Astrocyte (in vitro differentiated cells and primary cell): ENCODE results near the gene MICALL1. TPM values are rescaled to one million over a fixed set of nuclear protein-coding genes. Genes with fewer than 3 reads are reported as not detected.

Experiments
- DNase-seq: peaks from one replicate; pipeline ENCODE4 v3.0.0-alpha.2; 2010; ENCODE audit warnings: low read depth
- FAIRE-seq: peaks from 2 replicates; lab custom pipeline; 2011; peaks lifted over from hg19 to GRCh38; lab: Jason Lieb, UNC
- H2AFZ ChIP-seq: 2 replicates; pipeline ENCODE4 v1.6.0; 2012; ENCODE audit warnings: low read depth, low read length, inconsistent platforms
- H3K27ac ChIP-seq: 2 replicates; pipeline ENCODE4 v1.5.1; 2011; ENCODE audit warnings: low read depth, low read length, inconsistent platforms
- H3K27me3 ChIP-seq: 2 replicates; pipeline ENCODE4 v1.6.0; 2011; ENCODE audit warnings: low read length, inconsistent platforms; ENCODE audit not compliant: insufficient read depth
- H3K36me3 ChIP-seq: 2 replicates; pipeline ENCODE4 v1.5.1; 2011; ENCODE audit warnings: low read length, inconsistent platforms; ENCODE audit not compliant: insufficient read depth
- H3K4me1 ChIP-seq: 2 replicates; pipeline ENCODE4 v1.5.1; 2011; ENCODE audit warnings: low read length, inconsistent platforms; ENCODE audit not compliant: insufficient read depth
- H3K4me2 ChIP-seq: 2 replicates; pipeline ENCODE4 v1.6.0; 2012; ENCODE audit warnings: low read length, inconsistent platforms
- H3K4me3 ChIP-seq: 2 replicates; pipeline ENCODE4 v1.5.1; 2011; ENCODE audit warnings: low read depth, mild to moderate bottlenecking, low read length, inconsistent platforms; ENCODE audit not compliant: insufficient read depth
- H3K79me2 ChIP-seq: 2 replicates; pipeline ENCODE4 v1.6.0; 2012; ENCODE audit warnings: mild to moderate bottlenecking, low read length, inconsistent platforms; ENCODE audit not compliant: insufficient read depth
- H3K9ac ChIP-seq: 2 replicates; pipeline ENCODE4 v1.6.0; 2012; ENCODE audit warnings: mild to moderate bottlenecking, low read length, inconsistent platforms
- H3K9me3 ChIP-seq: 2 replicates; pipeline ENCODE4 v1.5.1; 2012; ENCODE audit warnings: low read depth, mild to moderate bottlenecking, low read length, inconsistent platforms; ENCODE audit not compliant: insufficient read depth
- H4K20me1 ChIP-seq: 2 replicates; pipeline ENCODE4 v1.6.0; 2012; ENCODE audit warnings: low read length, inconsistent platforms; ENCODE audit not compliant: insufficient read depth
- H3K27ac Mint-ChIP-seq: one replicate; pipeline ENCODE4 v1.8.0; 2021; ENCODE audit warnings: mild to moderate bottlenecking, mixed read lengths; ENCODE audit not compliant: unreplicated experiment
- H3K27me3 Mint-ChIP-seq: one replicate; pipeline ENCODE4 v1.8.0; 2021; ENCODE audit warnings: low read depth, mixed read lengths; ENCODE audit not compliant: unreplicated experiment
- H3K36me3 Mint-ChIP-seq: one replicate; pipeline ENCODE4 v1.8.0; 2021; ENCODE audit warnings: low read depth, mixed read lengths; ENCODE audit not compliant: unreplicated experiment
- H3K4me1 Mint-ChIP-seq: one replicate; pipeline ENCODE4 v1.8.0; 2021; ENCODE audit warnings: low read depth, mixed read lengths; ENCODE audit not compliant: unreplicated experiment
- H3K4me3 Mint-ChIP-seq: one replicate; pipeline ENCODE4 v1.8.0; 2021; ENCODE audit warnings: mild to moderate bottlenecking, moderate library complexity, mixed read lengths; ENCODE audit not compliant: unreplicated experiment
- H3K9me3 Mint-ChIP-seq: one replicate; pipeline ENCODE4 v1.8.0; 2021; ENCODE audit warnings: mild to moderate bottlenecking, mixed read lengths; ENCODE audit not compliant: unreplicated experiment
- EZH2 ChIP-seq: IDR thresholded peaks from 2 replicates; pipeline ENCODE4 v1.6.1; 2012; ENCODE audit warnings: mild to moderate bottlenecking, low read length, inconsistent platforms; ENCODE audit not compliant: insufficient read depth
- total RNA-seq: library from RNA; stranded (reverse); gene quantifications from 2 replicates; pipeline ENCODE4 v1.2.1, GENCODE V29; 2021
- TF ChIP-seq, protein P1 (sequence below): IDR thresholded peaks from 2 replicates; pipeline ENCODE4 v1.5.1; 2011; ENCODE audit warnings: low read depth, mild to moderate bottlenecking, inconsistent platforms, low read length, moderate library complexity; ENCODE audit not compliant: insufficient read depth

The MICALL1 gene
- total RNA-seq, 1 donor from 2014 or later = 131 TPM

DNA sequence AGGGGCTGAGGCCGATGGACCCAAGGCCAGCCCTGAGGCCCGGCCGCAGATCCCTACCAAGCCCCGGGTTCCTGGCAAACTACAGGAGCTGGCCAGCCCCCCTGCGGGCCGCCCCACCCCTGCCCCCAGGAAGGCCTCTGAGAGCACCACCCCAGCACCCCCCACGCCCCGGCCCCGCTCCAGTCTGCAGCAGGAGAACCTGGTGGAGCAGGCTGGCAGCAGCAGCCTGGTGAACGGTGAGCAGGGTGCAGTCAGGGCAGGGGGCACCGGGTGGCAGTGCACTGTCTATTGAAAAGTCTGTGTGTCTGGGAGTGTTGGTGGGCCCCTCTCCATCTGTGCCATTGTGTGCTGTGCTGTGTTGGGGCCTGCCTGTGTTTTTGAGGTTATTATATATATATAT lies 16.1 kb downstream of the MICALL1 start:
- H3K36me3 ChIP-seq = peaks cover 27% of the 10 kb centered on the region
- H3K4me2 ChIP-seq = no peak overlapping the region
- H3K4me3 Mint-ChIP-seq = no peak overlapping the region
- H3K4me1 Mint-ChIP-seq = peaks cover 8% of the 10 kb centered on the region
- H3K27me3 ChIP-seq = no peaks in the 10 kb centered on the region
- no peak overlapping the region for H3K4me3 ChIP-seq
- H3K27ac Mint-ChIP-seq = no peak overlapping the region
- TF ChIP-seq, protein P1, sequence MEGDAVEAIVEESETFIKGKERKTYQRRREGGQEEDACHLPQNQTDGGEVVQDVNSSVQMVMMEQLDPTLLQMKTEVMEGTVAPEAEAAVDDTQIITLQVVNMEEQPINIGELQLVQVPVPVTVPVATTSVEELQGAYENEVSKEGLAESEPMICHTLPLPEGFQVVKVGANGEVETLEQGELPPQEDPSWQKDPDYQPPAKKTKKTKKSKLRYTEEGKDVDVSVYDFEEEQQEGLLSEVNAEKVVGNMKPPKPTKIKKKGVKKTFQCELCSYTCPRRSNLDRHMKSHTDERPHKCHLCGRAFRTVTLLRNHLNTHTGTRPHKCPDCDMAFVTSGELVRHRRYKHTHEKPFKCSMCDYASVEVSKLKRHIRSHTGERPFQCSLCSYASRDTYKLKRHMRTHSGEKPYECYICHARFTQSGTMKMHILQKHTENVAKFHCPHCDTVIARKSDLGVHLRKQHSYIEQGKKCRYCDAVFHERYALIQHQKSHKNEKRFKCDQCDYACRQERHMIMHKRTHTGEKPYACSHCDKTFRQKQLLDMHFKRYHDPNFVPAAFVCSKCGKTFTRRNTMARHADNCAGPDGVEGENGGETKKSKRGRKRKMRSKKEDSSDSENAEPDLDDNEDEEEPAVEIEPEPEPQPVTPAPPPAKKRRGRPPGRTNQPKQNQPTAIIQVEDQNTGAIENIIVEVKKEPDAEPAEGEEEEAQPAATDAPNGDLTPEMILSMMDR = no peak
- no peak for TF ChIP-seq EZH2
- FAIRE-seq (no peak), DNase-seq (no peak)
- H3K36me3 Mint-ChIP-seq = peaks cover 11% of the 10 kb centered on the region
- H2AFZ ChIP-seq = no peak overlapping the region
- H3K9me3 ChIP-seq = no peaks in the 10 kb centered on the region
- no peak overlapping the region for H3K9ac ChIP-seq
- no peaks in the 10 kb centered on the region for H3K4me1 ChIP-seq
- no peaks in the 10 kb centered on the region for H3K27me3 Mint-ChIP-seq
- H3K9me3 Mint-ChIP-seq = no peaks in the 10 kb centered on the region
- H3K27ac ChIP-seq = no peak overlapping the region
- H4K20me1 ChIP-seq = peaks cover 44% of the 10 kb centered on the region
- peaks cover 4% of the 10 kb centered on the region for H3K79me2 ChIP-seq

DNA sequence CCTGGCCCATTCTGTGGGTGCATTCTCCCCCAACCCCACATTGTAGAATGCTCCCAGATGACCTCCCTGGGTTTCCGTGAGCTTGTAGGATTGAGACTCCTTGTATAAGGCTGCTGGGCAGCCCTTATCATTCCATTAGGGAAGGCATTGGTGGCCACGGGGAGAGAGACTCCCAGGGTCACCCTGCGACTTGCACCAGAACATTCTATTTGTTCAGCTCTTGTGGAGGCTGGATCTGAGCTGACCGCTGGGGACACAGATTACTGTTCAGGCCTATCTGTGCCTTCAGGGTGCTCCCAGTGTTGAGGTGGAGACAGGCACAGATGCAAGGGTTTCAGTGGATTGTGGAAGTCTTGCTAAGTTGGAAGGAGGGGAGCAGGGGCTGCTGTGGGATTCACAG lies 17.8 kb downstream of the MICALL1 start:
- H3K36me3 ChIP-seq = peaks cover 20% of the 10 kb centered on the region
- Mint-ChIP-seq H3K27me3 (no peaks in the 10 kb centered on the region), H3K27ac (no peak overlapping the region), H3K9me3 (no peaks in the 10 kb centered on the region), H3K36me3 (peaks cover 10% of the 10 kb centered on the region), H3K4me1 (peaks cover 8% of the 10 kb centered on the region), H3K4me3 (no peak overlapping the region)
- H3K4me2 ChIP-seq = no peak overlapping the region
- DNase-seq = no peak
- peaks cover 34% of the 10 kb centered on the region for H4K20me1 ChIP-seq
- no peak overlapping the region for H3K27ac ChIP-seq
- no peaks in the 10 kb centered on the region for H3K4me1 ChIP-seq
- no peaks in the 10 kb centered on the region for H3K79me2 ChIP-seq
- no peak for FAIRE-seq
- no peak overlapping the region for H3K4me3 ChIP-seq
- no peak overlapping the region for H3K9ac ChIP-seq
- no peaks in the 10 kb centered on the region for H3K27me3 ChIP-seq
- TF ChIP-seq, protein P1 = no peak
- no peak for TF ChIP-seq EZH2
- H3K9me3 ChIP-seq = no peaks in the 10 kb centered on the region
- no peak overlapping the region for H2AFZ ChIP-seq

DNA sequence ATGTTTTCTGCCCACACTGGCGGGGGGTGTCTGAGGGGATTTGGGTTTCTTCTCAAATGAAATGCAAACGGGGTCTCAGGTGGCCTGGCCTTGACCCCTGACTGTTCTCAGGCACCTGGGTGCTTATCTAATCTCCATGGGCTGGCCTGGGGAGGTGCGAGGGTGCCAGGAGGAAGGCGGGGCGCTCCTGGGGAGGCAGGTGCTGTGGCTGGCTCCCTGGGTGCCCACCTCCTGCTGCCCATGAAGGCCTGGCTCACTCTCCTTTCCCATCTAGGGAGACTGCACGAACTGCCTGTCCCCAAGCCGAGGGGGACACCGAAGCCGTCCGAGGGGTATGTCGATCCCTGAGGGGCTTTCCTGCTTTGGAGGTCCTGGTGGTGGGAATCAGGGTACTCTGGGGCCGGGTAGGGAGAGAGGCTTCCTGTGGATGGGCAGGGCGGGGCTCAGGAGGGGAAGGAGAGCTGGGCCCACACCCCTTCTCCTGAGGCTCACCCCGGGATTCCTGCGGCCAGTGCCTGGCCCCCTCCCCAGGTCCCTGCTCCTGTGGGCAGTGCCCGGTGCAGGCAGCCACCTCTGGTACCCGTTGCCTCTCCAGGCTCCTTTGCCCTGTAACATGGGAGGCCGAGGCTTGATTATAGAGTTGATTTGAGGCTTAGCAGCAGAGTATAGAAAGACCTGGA lies 18.4 kb downstream of the MICALL1 start:
- H3K4me1 ChIP-seq = no peaks in the 10 kb centered on the region
- no peak for DNase-seq
- H4K20me1 ChIP-seq = peaks cover 40% of the 10 kb centered on the region
- Mint-ChIP-seq H3K36me3 (peaks cover 10% of the 10 kb centered on the region), H3K9me3 (no peaks in the 10 kb centered on the region), H3K27ac (no peak overlapping the region), H3K4me1 (peaks cover 8% of the 10 kb centered on the region), H3K27me3 (no peaks in the 10 kb centered on the region), H3K4me3 (no peak overlapping the region)
- H3K4me3 ChIP-seq = no peak overlapping the region
- peaks cover 16% of the 10 kb centered on the region for H3K36me3 ChIP-seq
- no peak overlapping the region for H2AFZ ChIP-seq
- no peak overlapping the region for H3K4me2 ChIP-seq
- peaks cover under 1% of the 10 kb centered on the region for H3K79me2 ChIP-seq
- FAIRE-seq = no peak
- no peaks in the 10 kb centered on the region for H3K9me3 ChIP-seq
- TF ChIP-seq EZH2 = no peak
- TF ChIP-seq, protein P1 = no peak
- H3K27me3 ChIP-seq = no peaks in the 10 kb centered on the region
- H3K27ac ChIP-seq = no peak overlapping the region
- no peak overlapping the region for H3K9ac ChIP-seq
